Heart right ventricle (tissue), 16 donors: Measurements from ENCODE around the gene EFHD1. TPM values are rescaled to one million over a fixed set of nuclear protein-coding genes. Genes with fewer than 3 reads are reported as not detected.
A peak's percentile ranks its signal among the peaks of the same experiment; 100 is the strongest.

Source experiments
- ATAC-seq, 8 donors: fragments of 200-7000 bp; cut with Tn5 transposase; one replicate each; pipeline ENCODE4 v1.9.1; 2020; ENCODE audit warnings: mild to moderate bottlenecking in 8 of 8, moderate library complexity in 8 of 8, moderate number of reproducible peaks in 1 of 8
- DNase-seq, 2 donors: peaks; one replicate each; pipeline ENCODE4 v3.0.0-alpha.2; 2020
- H3K27ac ChIP-seq, 10 donors: fragments of 200-600 bp; sonication (generic) in 2 of 10; one replicate each; pipeline versions ENCODE4 v1.5.0 to v1.8.0; 2020 to 2022; ENCODE audit warnings: mild to moderate bottlenecking in 3 of 10
- H3K27me3 ChIP-seq, 7 donors: fragments of 200-600 bp; one replicate each; pipeline ENCODE4 v1.8.0; 2021 to 2022; ENCODE audit warnings: mild to moderate bottlenecking in 2 of 7
- H3K36me3 ChIP-seq, 9 donors: fragments of 200-600 bp; sonication (generic) in 1 of 9; one replicate each; pipeline versions ENCODE4 v1.5.0 to v1.8.0; 2020 to 2022; ENCODE audit warnings: mild to moderate bottlenecking in 2 of 9
- H3K4me1 ChIP-seq, 9 donors: fragments of 200-600 bp; sonication (generic) in 1 of 9; one replicate each; pipeline versions ENCODE4 v1.5.0 to v1.8.0; 2020 to 2022; ENCODE audit warnings: mild to moderate bottlenecking in 4 of 9
- H3K4me3 ChIP-seq, 10 donors: fragments of 200-600 bp; sonication (generic) in 2 of 10; one replicate each; pipeline versions ENCODE4 v1.5.0 to v1.8.0; 2020 to 2022; ENCODE audit warnings: mild to moderate bottlenecking in 7 of 10, moderate library complexity in 2 of 10
- H3K9me3 ChIP-seq, 11 donors: fragments of 200-600 bp in 10 of 11; sonication (generic) in 2 of 11; one replicate each; pipeline versions ENCODE4 v1.5.0 to v1.8.0; 2013 to 2022; ENCODE audit warnings: mild to moderate bottlenecking in 2 of 11, control low read depth in 1 of 11, moderate library complexity in 1 of 11
- CTCF ChIP-seq, 9 donors: fragments of 200-600 bp; sonication (generic) in 2 of 9; IDR thresholded peaks; one replicate each; pipeline versions ENCODE4 v1.5.0 to v1.8.0; 2021 to 2022; ENCODE audit warnings: antibody characterized with exemption in 9 of 9, mild to moderate bottlenecking in 5 of 9, moderate library complexity in 1 of 9
- WGBS, 2 donors: extraction: QIAGEN DNeasy Blood & Tissue Kit; methylation state at CpG; one replicate each; pipeline ENCODE4 v1.1.7; 2013; ENCODE audit warnings: inconsistent platforms in 1 of 2; 5-methylcytosine and 5-hydroxymethylcytosine counted together
- intact Hi-C, 10 donors: fragments of 100-400 bp; cut with DNase I; formaldehyde crosslinking; loops; one replicate each; pipeline versions ENCODE4 v1.11.1 to v1.14.2; 2022
- polyA plus RNA-seq, 2 donors: library from polyadenylated mRNA; stranded (reverse); fragments of 200-250 nt; gene quantifications; one replicate each; pipeline ENCODE4 v1.2.3, GENCODE V29; 2013
- total RNA-seq, 10 donors: library from RNA; stranded (reverse); fragmentation: NEBNext Ultra II Directional in 3 of 10; extraction: Animal tissue kit (Norgen Biotek cat#: 25700) in 3 of 10; gene quantifications; one replicate each; pipeline versions ENCODE4 v1.2.1 to v1.2.4, GENCODE V29; 2021 to 2023
- donor health status: Arrhythmogenic right ventricular cardiomyopathy.
- donor health status: ischemic (EF 13 %, LVEDD 7.1; RV severe dilation, severe dysfunction).
- donor health status: healthy with polysubstance abuse.
- donor health status: DM: no; HTN: yes; CAD: no.
- donor health status: DM: no; HTN: no; CAD: no.
- donor health status: ischemic (EF 25% LVEDD 6.9; RV normal size, moderate dysfunction).
- donor health status: ischemic (EF 25% LVEDD 5.7; RV mildly dilated, moderate dysfunction).
- donor health status: healthy.
- donor health status: DM: yes; HTN: yes; CAD: no.
- donor health status: Ischemic cardiomyopathy.
- donor health status: ischemic (EF 35%, LVEDD 5.7; RV mildly dilated, moderate dysfunction).
- donor health status: nonischemic (EF 11% LVEDD 7.7; RV severe dilation, severe dysfunction).
- donor health status: DM: yes; HTN: yes; CAD: no.
- donor health status: PGD.
- donor health status: ischemic (EF 29% LVEDD 5.4; RV normal size, mild dysfunction).
- donor health status: nonischemic (EF 23%, LVEDD 6.1; RV moderate dilation, normal function).

The EFHD1 gene
- total and polyA plus RNA-seq, 12 donors, result 8.1 to 36.2 (median 19.5) TPM

- DNase-seq (peak in 1 of 2 donors; percentile 40), ATAC-seq (peak; percentile 49 to 91 (median 80))
- no peak overlapping the region for H3K4me3 ChIP-seq
- intact Hi-C loops, result loop anchor here in 6 of 10 donors (2.0 to 5.0 kb wide), 4 partner anchors 56 to 61 kb away; no protein-coding TSS in a partner anchor
- peaks cover 4 to 35% (median 16%) of the 10 kb centered on the region in 9 donors for H3K4me1 ChIP-seq
- 60 to 67% methylated on average over 10 of the region's 10 CpGs for WGBS, 2 donors
- no peaks in the 10 kb centered on the region for H3K9me3 ChIP-seq
- no peak for TF ChIP-seq CTCF (IDR thresholded peaks at IDR 0.05)
- H3K36me3 ChIP-seq, result peaks cover 0 to 39% (median 0%) of the 10 kb centered on the region in 9 donors
- H3K27me3 ChIP-seq, result no peaks in the 10 kb centered on the region
- peak overlapping the region in 7 of 10 donors; percentile 4 to 83 (median 72) for H3K27ac ChIP-seq
Observed at GRCh38 chr2:232667989-232668583, 34.7 kb downstream of the EFHD1 start.

- no peaks in the 10 kb centered on the region for H3K27me3 ChIP-seq
- H3K36me3 ChIP-seq, result peaks cover 0 to 40% (median 0%) of the 10 kb centered on the region in 9 donors
- WGBS, 2 donors, result 54 to 59% methylated on average over 17 of the region's 17 CpGs
- peak in 8 of 9 donors; percentile 10 to 72 (median 54) for TF ChIP-seq CTCF (IDR thresholded peaks at IDR 0.05)
- H3K27ac ChIP-seq, result peak overlapping the region in 5 of 10 donors; percentile 4 to 83 (median 73)
- intact Hi-C loops, result loop anchor here in 8 of 10 donors (1.0 to 5.0 kb wide), 5 partner anchors 57 to 63 kb away; no protein-coding TSS in a partner anchor
- DNase-seq (peak in 1 of 2 donors; percentile 33), ATAC-seq (peak in 7 of 8 donors; percentile 46 to 84 (median 68))
- H3K9me3 ChIP-seq, result no peaks in the 10 kb centered on the region
- no peak overlapping the region for H3K4me3 ChIP-seq
- H3K4me1 ChIP-seq, result peaks cover 4 to 35% (median 16%) of the 10 kb centered on the region in 9 donors
Observed at GRCh38 chr2:232668805-232669444, 35.5 kb downstream of the EFHD1 start.

- H3K36me3 ChIP-seq, result peaks cover 0 to 59% (median 0%) of the 10 kb centered on the region in 9 donors
- no peak for TF ChIP-seq CTCF (IDR thresholded peaks at IDR 0.05)
- no peak overlapping the region for H3K27ac ChIP-seq
- no peaks in the 10 kb centered on the region for H3K9me3 ChIP-seq
- WGBS, 2 donors, result 73 to 81% methylated on average over 1 of the region's 1 CpG
- intact Hi-C loops, result loop anchor here in 1 of 10 donors (5.0 kb wide), 1 partner anchor 60 kb away; no protein-coding TSS in a partner anchor
- H3K4me1 ChIP-seq, result peaks cover 0 to 26% (median 11%) of the 10 kb centered on the region in 9 donors
- DNase-seq (no peak), ATAC-seq (peak in 1 of 8 donors; percentile 12)
- H3K4me3 ChIP-seq, result no peak overlapping the region
- H3K27me3 ChIP-seq, result no peaks in the 10 kb centered on the region
Observed at GRCh38 chr2:232672588-232672987, 39.2 kb downstream of the EFHD1 start.

GRCh38 chr2:232674491-232674890, 41.1 kb downstream of the EFHD1 start:
- TF ChIP-seq CTCF (IDR thresholded peaks at IDR 0.05), result no peak
- no peak for ATAC-seq
- peaks cover 0 to 71% (median 0%) of the 10 kb centered on the region in 9 donors for H3K36me3 ChIP-seq
- H3K27me3 ChIP-seq, result no peaks in the 10 kb centered on the region
- H3K4me1 ChIP-seq, result peaks cover 0 to 10% (median 0%) of the 10 kb centered on the region in 9 donors
- intact Hi-C loops, result loop anchor here in 1 of 10 donors (5.0 kb wide), 1 partner anchor 62 kb away; no protein-coding TSS in a partner anchor
- no peaks in the 10 kb centered on the region for H3K9me3 ChIP-seq
- no peak overlapping the region for H3K27ac ChIP-seq
- DNase-seq, result no peak
- no peak overlapping the region for H3K4me3 ChIP-seq
- 87 to 88% methylated on average over 6 of the region's 6 CpGs for WGBS, 2 donors
